Keratinocyte (primary cell): ENCODE results near the gene ARHGAP15. TPM values are rescaled to one million over a fixed set of nuclear protein-coding genes. Genes with fewer than 3 reads are reported as not detected.

Experiments
- DNase-seq: peaks from one replicate; pipeline ENCODE4 v3.0.0-alpha.2; 2011; ENCODE audit warnings: low read depth, missing footprints, low spot score
- FAIRE-seq: peaks from 2 replicates; lab custom pipeline; 2011; peaks lifted over from hg19 to GRCh38; lab: Jason Lieb, UNC
- H2AFZ ChIP-seq: 2 replicates; pipeline ENCODE4 v1.6.0; 2012; ENCODE audit warnings: low read length, control low read depth, inconsistent platforms; ENCODE audit not compliant: control insufficient read depth
- H3K27ac ChIP-seq: 2 replicates; pipeline ENCODE4 v1.5.1; 2011; ENCODE audit warnings: low read length; ENCODE audit not compliant: control insufficient read depth, insufficient read depth
- H3K27me3 ChIP-seq: 3 replicates; pipeline ENCODE4 v1.6.0; 2011; ENCODE audit warnings: low read length; ENCODE audit not compliant: control insufficient read depth, insufficient read depth; ENCODE audit errors: extremely low read depth
- H3K36me3 ChIP-seq, 2 experiments: 2 replicates in 1 of 2; 3 replicates in 1 of 2; pipeline ENCODE4 v1.5.1; 2011; ENCODE audit warnings: low read length in 2 of 2, mild to moderate bottlenecking in 1 of 2; ENCODE audit not compliant: control insufficient read depth in 2 of 2, insufficient read depth in 2 of 2; ENCODE audit errors: extremely low read depth in 1 of 2
- H3K4me1 ChIP-seq: 3 replicates; pipeline ENCODE4 v1.5.1; 2011; ENCODE audit warnings: low read length; ENCODE audit not compliant: control insufficient read depth, insufficient read depth; ENCODE audit errors: extremely low read depth
- H3K4me2 ChIP-seq: 3 replicates; pipeline ENCODE4 v1.6.0; 2011; ENCODE audit warnings: low read depth, low read length; ENCODE audit not compliant: control insufficient read depth, insufficient read depth; ENCODE audit errors: extremely low read depth
- H3K4me3 ChIP-seq, 3 experiments: fragments of 200-600 bp in 1 of 3; sonication (generic) in 1 of 3; 2 replicates in 2 of 3; 3 replicates in 1 of 3; pipeline ENCODE4 v1.5.1; 2011 to 2016; ENCODE audit warnings: low read length in 3 of 3, mild to moderate bottlenecking in 3 of 3, control low read depth in 2 of 3, inconsistent platforms in 1 of 3, low read depth in 1 of 3, mixed read lengths in 1 of 3, mixed run types in 1 of 3, moderate library complexity in 1 of 3; ENCODE audit not compliant: control insufficient read depth in 2 of 3, insufficient read depth in 2 of 3; ENCODE audit errors: extremely low read depth in 1 of 3
- H3K79me2 ChIP-seq: 2 replicates; pipeline ENCODE4 v1.6.0; 2012; ENCODE audit warnings: low read length; ENCODE audit not compliant: control insufficient read depth, insufficient read depth
- H3K9ac ChIP-seq: 3 replicates; pipeline ENCODE4 v1.6.0; 2011; ENCODE audit warnings: low read length; ENCODE audit not compliant: control insufficient read depth, insufficient read depth; ENCODE audit errors: extremely low read depth
- H3K9me1 ChIP-seq: 3 replicates; pipeline ENCODE4 v1.6.0; 2011; ENCODE audit warnings: low read length; ENCODE audit not compliant: control insufficient read depth, insufficient read depth; ENCODE audit errors: extremely low read depth
- H3K9me3 ChIP-seq: 2 replicates; pipeline ENCODE4 v1.5.1; 2012; ENCODE audit warnings: low read depth, low read length; ENCODE audit not compliant: control insufficient read depth
- H4K20me1 ChIP-seq: 3 replicates; pipeline ENCODE4 v1.6.0; 2011; ENCODE audit warnings: low read length; ENCODE audit not compliant: control insufficient read depth, insufficient read depth; ENCODE audit errors: extremely low read depth
- EZH2 ChIP-seq: IDR thresholded peaks from one replicate; pipeline ENCODE4 v1.6.1; 2012; ENCODE audit warnings: inconsistent platforms, mild to moderate bottlenecking, low read length, moderate library complexity
- dilution Hi-C: fragments of 300-500 bp; cut with MboI; formaldehyde crosslinking; loops from one replicate; pipeline ENCODE4 v1.7.0; 2020; ENCODE audit warnings: low sequenced_read_pairs; ENCODE audit not compliant: extremely low pct_ligation_motif_present
- polyA plus RNA-seq, 5 experiments: library from polyadenylated mRNA; depleted of rRNA in 3 of 5; stranded (reverse) in 3 of 5; stranded (forward) in 1 of 5; unstranded in 1 of 5; fragments of >200 nt; gene quantifications; 1 replicate in 1 of 5; 2 replicates in 3 of 5; 3 replicates in 1 of 5; pipeline versions ENCODE4 v1.2.1 to v1.2.3, GENCODE V29; 2011 to 2012; ENCODE audit warnings: missing spikeins in 2 of 5, low read depth in 1 of 5, low replicate concordance in 1 of 5
- TF ChIP-seq, protein P1 (sequence below), 3 experiments: IDR thresholded peaks in 1 of 3; conservative IDR thresholded peaks in 1 of 3; optimal IDR thresholded peaks in 1 of 3; 2 replicates in 2 of 3; 3 replicates in 1 of 3; pipeline versions ENCODE3 to v1.5.1; 2011; ENCODE audit warnings: low read length in 3 of 3, mild to moderate bottlenecking in 3 of 3, moderate library complexity in 2 of 3, control low read depth in 1 of 3, inconsistent platforms in 1 of 3; ENCODE audit not compliant: insufficient read depth in 2 of 3; ENCODE audit errors: extremely low read depth in 1 of 3

Gene ARHGAP15
- polyA plus RNA-seq, 1 donor (not counting 4 experiments of a cell fraction or from before 2014, with no cell fraction given) = not detected

DNA sequence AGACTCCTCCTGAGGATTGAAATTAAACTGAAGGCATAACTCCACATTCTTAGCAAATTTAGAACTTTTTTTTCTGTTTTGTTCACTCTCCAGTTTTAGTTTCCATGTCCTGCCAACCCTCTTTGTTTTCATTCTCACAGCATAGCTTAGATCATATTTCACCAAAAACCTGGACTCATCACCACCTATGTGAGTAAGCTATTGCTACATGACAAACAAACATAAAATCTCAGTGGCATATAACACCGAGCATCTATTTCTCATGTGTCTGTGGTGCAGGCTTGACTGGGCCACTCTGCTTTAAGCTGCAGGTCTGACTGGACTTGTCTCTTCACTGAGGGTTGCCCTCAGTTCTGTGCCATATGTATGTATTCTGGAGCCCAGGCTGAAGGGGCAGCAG lies 385.2 kb downstream of the ARHGAP15 start:
- dilution Hi-C loops = no loop called here
- Histone ChIP-seq H3K4me2 (no peak overlapping the region), H3K36me3 (no peaks in the 10 kb centered on the region), H3K27me3 (no peaks in the 10 kb centered on the region), H3K27ac (no peak overlapping the region), H3K9me1 (no peaks in the 10 kb centered on the region), H3K79me2 (no peaks in the 10 kb centered on the region), H3K9me3 (no peaks in the 10 kb centered on the region), H3K4me1 (no peaks in the 10 kb centered on the region), H2AFZ (no peak overlapping the region), H4K20me1 (no peaks in the 10 kb centered on the region), H3K4me3 (no peak overlapping the region), H3K9ac (no peak overlapping the region)
- no peak for FAIRE-seq
- no peak for DNase-seq
- TF ChIP-seq, protein P1, sequence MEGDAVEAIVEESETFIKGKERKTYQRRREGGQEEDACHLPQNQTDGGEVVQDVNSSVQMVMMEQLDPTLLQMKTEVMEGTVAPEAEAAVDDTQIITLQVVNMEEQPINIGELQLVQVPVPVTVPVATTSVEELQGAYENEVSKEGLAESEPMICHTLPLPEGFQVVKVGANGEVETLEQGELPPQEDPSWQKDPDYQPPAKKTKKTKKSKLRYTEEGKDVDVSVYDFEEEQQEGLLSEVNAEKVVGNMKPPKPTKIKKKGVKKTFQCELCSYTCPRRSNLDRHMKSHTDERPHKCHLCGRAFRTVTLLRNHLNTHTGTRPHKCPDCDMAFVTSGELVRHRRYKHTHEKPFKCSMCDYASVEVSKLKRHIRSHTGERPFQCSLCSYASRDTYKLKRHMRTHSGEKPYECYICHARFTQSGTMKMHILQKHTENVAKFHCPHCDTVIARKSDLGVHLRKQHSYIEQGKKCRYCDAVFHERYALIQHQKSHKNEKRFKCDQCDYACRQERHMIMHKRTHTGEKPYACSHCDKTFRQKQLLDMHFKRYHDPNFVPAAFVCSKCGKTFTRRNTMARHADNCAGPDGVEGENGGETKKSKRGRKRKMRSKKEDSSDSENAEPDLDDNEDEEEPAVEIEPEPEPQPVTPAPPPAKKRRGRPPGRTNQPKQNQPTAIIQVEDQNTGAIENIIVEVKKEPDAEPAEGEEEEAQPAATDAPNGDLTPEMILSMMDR (optimal IDR thresholded peaks at IDR 0.05 in 1 of 3, IDR thresholded peaks at IDR 0.05 in 1 of 3, conservative IDR thresholded peaks at IDR 0.05 in 1 of 3; ENCODE audit: extremely low read depth in 1 of 3, insufficient read depth in 2 of 3, low read length in 3 of 3) = no peak
- no peak for TF ChIP-seq EZH2

DNA sequence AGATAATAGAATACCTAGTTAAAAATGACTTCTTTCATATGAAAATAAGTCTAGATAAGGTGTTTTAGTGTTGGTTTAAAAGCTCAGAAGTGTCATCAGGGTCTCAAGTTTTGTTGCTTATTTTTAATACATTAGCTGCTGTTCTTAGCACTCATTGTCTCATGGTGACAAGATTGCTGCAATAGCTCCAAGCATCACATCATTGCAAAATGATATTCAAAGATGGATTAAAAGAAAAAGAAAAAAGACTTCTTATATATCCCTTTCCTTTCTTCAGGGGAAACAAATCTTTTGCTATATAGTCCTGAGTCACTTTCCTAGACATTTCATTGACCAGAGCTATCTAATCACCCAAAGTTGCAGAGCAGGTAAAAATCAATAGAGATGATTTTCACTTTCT lies 386.1 kb downstream of the ARHGAP15 start:
- dilution Hi-C loops = no loop called here
- Histone ChIP-seq H4K20me1 (no peaks in the 10 kb centered on the region), H3K9me1 (no peaks in the 10 kb centered on the region), H3K36me3 (no peaks in the 10 kb centered on the region), H3K4me1 (no peaks in the 10 kb centered on the region), H3K9ac (no peak overlapping the region), H3K4me3 (no peak overlapping the region), H3K9me3 (no peaks in the 10 kb centered on the region), H3K79me2 (no peaks in the 10 kb centered on the region), H2AFZ (no peak overlapping the region), H3K27ac (no peak overlapping the region), H3K27me3 (no peaks in the 10 kb centered on the region), H3K4me2 (no peak overlapping the region)
- FAIRE-seq (no peak), DNase-seq (no peak)
- TF ChIP-seq EZH2 = no peak
- TF ChIP-seq, protein P1 (optimal IDR thresholded peaks at IDR 0.05 in 1 of 3, IDR thresholded peaks at IDR 0.05 in 1 of 3, conservative IDR thresholded peaks at IDR 0.05 in 1 of 3; ENCODE audit: extremely low read depth in 1 of 3, insufficient read depth in 2 of 3, low read length in 3 of 3) = no peak
